ENCODE data around the gene DHX36. TPM values are rescaled to one million over a fixed set of nuclear protein-coding genes. Genes with fewer than 3 reads are reported as not detected.

Gene DHX36
- total and polyA plus RNA-seq, 2 of the 4 experiments (the other 2 are of a cell fraction), result 27.1 to 30.2 TPM

GRCh38 chr3:154244644-154245043 is 79.6 kb downstream of the DHX36 start:
- Histone ChIP-seq H3K9ac (ENCODE audit: low read depth, low read length) (no peak overlapping the region), H3K56ac (ENCODE audit: extremely low read depth, insufficient read depth, low read length) (no peak overlapping the region), H2BK120ac (ENCODE audit: low read depth, low read length) (no peak overlapping the region), H3K14ac (replicated peaks; ENCODE audit: low read depth, low read length) (no peak overlapping the region), H3K36me3 (ENCODE audit: control insufficient read depth, insufficient read depth, low read length) (no peaks in the 10 kb centered on the region), H3K4me2 (ENCODE audit: low read depth, low read length) (no peak overlapping the region), H2AK9ac (replicated peaks; ENCODE audit: low read depth, low read length, poor library complexity) (no peak overlapping the region), H3K4me3 (ENCODE audit: insufficient read depth, low read depth, low read length) (no peak overlapping the region), H3K79me1 (ENCODE audit: low read depth in 1 of 2, low read length in 2 of 2) (no peaks in the 10 kb centered on the region), H3K9me1 (ENCODE audit: insufficient read depth, low read length) (peaks cover 6% of the 10 kb centered on the region; the same call in 1 of the 2 replicates), H3K9me3 (ENCODE audit: control insufficient read depth, insufficient read depth, low read length) (no peaks in the 10 kb centered on the region), H3K23ac (ENCODE audit: low read depth, low read length) (no peak overlapping the region), H4K20me1 (ENCODE audit: insufficient read depth, low read length) (no peaks in the 10 kb centered on the region), H4K91ac (ENCODE audit: insufficient read depth, low read depth, low read length) (no peak overlapping the region), H3K4ac (ENCODE audit: low read depth, low read length) (no peak overlapping the region), H3K27ac (ENCODE audit: insufficient read depth, low read length) (no peak overlapping the region), H2BK20ac (ENCODE audit: low read depth, low read length) (no peak overlapping the region), H4K8ac (ENCODE audit: low read depth in 2 of 2, low read length in 2 of 2) (no peak overlapping the region), H2BK5ac (ENCODE audit: low read depth, low read length, poor library complexity, severe bottlenecking) (no peak overlapping the region), H2BK15ac (ENCODE audit: low read depth, low read length) (no peak overlapping the region), H2AK5ac (ENCODE audit: low read depth, low read length) (no peak overlapping the region), H3K4me1 (ENCODE audit: control insufficient read depth, insufficient read depth, low read length) (peaks cover 3% of the 10 kb centered on the region; the same call in 1 of the 2 replicates), H3K27me3 (ENCODE audit: control insufficient read depth, insufficient read depth, low read length) (no peaks in the 10 kb centered on the region), H3K18ac (ENCODE audit: low read depth, low read length) (no peak overlapping the region), H2AFZ (replicated peaks; ENCODE audit: low read length, poor library complexity) (no peak overlapping the region), H4K5ac (ENCODE audit: low read depth, low read length) (no peak overlapping the region)
- WGBS, 2 experiments (ENCODE audit: extremely low coverage in 2 of 2, insufficient read length in 1 of 2), result no CpG with 5 or more reads among the region's 2 CpGs
- dilution Hi-C loops (cut with HindIII; ENCODE audit: low sequenced_read_pairs, unreplicated experiment), result no loop called here
- BruUV-seq (replicated peaks), result no TSS peak
- in situ Hi-C loops (cut with MboI; ENCODE audit: low sequenced_read_pairs), result loop anchor here (25.0 kb wide), 1 partner anchor 1232 kb away; no protein-coding TSS in a partner anchor
- ChIA-PET POLR2A (ENCODE audit: unreplicated experiment) (no interaction called here), CTCF (interaction anchor here (1.3 kb wide), 1 partner anchor 9 kb away, joined by 4 read pairs; no protein-coding TSS in a partner anchor)
- DNase-seq (peak; percentile 61), ATAC-seq (ENCODE audit: low read depth) (no peak; the same call in 1 of the 2 replicates)
- intact Hi-C loops (cut with micrococcal nuclease), result no loop called here
- TF ChIP-seq USF2 (IDR thresholded peaks at IDR 0.05; ENCODE audit: low read depth, low read length) (no peak), NFE2L2 (IDR thresholded peaks at IDR 0.05; ENCODE audit: low read depth, low read length) (no peak), BHLHE40 (IDR thresholded peaks at IDR 0.05; ENCODE audit: low read depth, low read length) (no peak), RCOR1 (IDR thresholded peaks at IDR 0.05; ENCODE audit: insufficient replicate concordance, low read length) (no peak), POLR2A (IDR thresholded peaks at IDR 0.05; ENCODE audit: low read depth, low read length) (no peak), MAZ (IDR thresholded peaks at IDR 0.05; ENCODE audit: borderline replicate concordance, low read depth, low read length) (no peak), CHD1 (IDR thresholded peaks at IDR 0.05; ENCODE audit: low read depth, low read length) (no peak), ELK1 (IDR thresholded peaks at IDR 0.05; ENCODE audit: borderline replicate concordance, low read depth, low read length) (no peak), FOS (IDR thresholded peaks at IDR 0.05; ENCODE audit: low read depth, low read length) (no peak), MAFK (IDR thresholded peaks at IDR 0.05; ENCODE audit: low read depth, low read length) (no peak), SMC3 (IDR thresholded peaks at IDR 0.05; ENCODE audit: low read depth, low read length) (no peak), RFX5 (IDR thresholded peaks at IDR 0.05; ENCODE audit: low read depth, low read length) (no peak), MXI1 (IDR thresholded peaks at IDR 0.05; ENCODE audit: borderline replicate concordance, low read depth, low read length) (no peak)

Measured in IMR-90 (cell line).